Natural killer cell (primary cell): Measurements from ENCODE around the gene MAGEB17. TPM values are rescaled to one million over a fixed set of nuclear protein-coding genes. Genes with fewer than 3 reads are reported as not detected.
"Not testable (repeated sequence)": the region's sequence is repeated elsewhere in the genome, so short reads cannot be mapped to it uniquely, and the experiment has no call there.

ENCODE experiments used
- ATAC-seq, 3 donors: fragments of 150-1000 bp in 2 of 3; fragments of 200-7000 bp in 1 of 3; cut with Tn5 transposase; 1 replicate in 1 of 3; 2 replicates in 2 of 3; pipeline ENCODE4 v1.10.0; 2021; ENCODE audit warnings: mild to moderate bottlenecking in 2 of 3, moderate library complexity in 2 of 3
- DNase-seq, 2 donors: peaks; one replicate each; pipeline versions ENCODE4 v3.0.0 to v3.0.0-alpha.2; 2013 to 2021; ENCODE audit warnings: mixed read lengths in 1 of 2
- H3K27ac ChIP-seq: one replicate; pipeline ENCODE4 v1.5.1; 2013; ENCODE audit warnings: mild to moderate bottlenecking, low read length
- H3K27me3 ChIP-seq: one replicate; pipeline ENCODE4 v1.6.1; 2013; ENCODE audit warnings: low read length; ENCODE audit not compliant: control insufficient read depth, insufficient read depth
- H3K36me3 ChIP-seq: one replicate; pipeline ENCODE4 v1.6.1; 2013; ENCODE audit warnings: low read length; ENCODE audit not compliant: control insufficient read depth, insufficient read depth
- H3K4me1 ChIP-seq: one replicate; pipeline ENCODE4 v1.6.1; 2013; ENCODE audit warnings: low read length; ENCODE audit not compliant: control insufficient read depth, insufficient read depth
- H3K4me3 ChIP-seq: one replicate; pipeline ENCODE4 v1.5.1; 2013; ENCODE audit warnings: low read length
- H3K9me3 ChIP-seq: one replicate; pipeline ENCODE4 v1.6.1; 2013; ENCODE audit warnings: low read length; ENCODE audit not compliant: control insufficient read depth, insufficient read depth
- H3K27ac Mint-ChIP-seq, 2 donors: one replicate each; pipeline ENCODE4 v1.8.0; 2022; ENCODE audit warnings: mild to moderate bottlenecking in 2 of 2, mixed read lengths in 2 of 2, moderate library complexity in 1 of 2
- H3K27me3 Mint-ChIP-seq, 2 donors: one replicate each; pipeline ENCODE4 v1.8.0; 2022; ENCODE audit warnings: low read depth in 2 of 2, mixed read lengths in 2 of 2
- H3K36me3 Mint-ChIP-seq: one replicate; pipeline ENCODE4 v1.8.0; 2022; ENCODE audit warnings: mixed read lengths
- H3K4me1 Mint-ChIP-seq, 2 donors: one replicate each; pipeline ENCODE4 v1.8.0; 2022; ENCODE audit warnings: mixed read lengths in 2 of 2
- H3K4me3 Mint-ChIP-seq: one replicate; pipeline ENCODE4 v1.8.0; 2022; ENCODE audit warnings: mild to moderate bottlenecking, moderate library complexity, mixed read lengths
- H3K9me3 Mint-ChIP-seq, 2 donors: one replicate each; pipeline ENCODE4 v1.8.0; 2022; ENCODE audit warnings: mixed read lengths in 2 of 2
- CTCF ChIP-seq: fragments of 200-600 bp; IDR thresholded peaks from one replicate; pipeline ENCODE4 v1.8.0; 2022; ENCODE audit warnings: antibody characterized with exemption
- WGBS: methylation state at CpG from one replicate; pipeline ENCODE4 v1.1.7; 2013; ENCODE audit warnings: missing lambda C conversion rate; ENCODE audit not compliant: insufficient coverage; 5-methylcytosine and 5-hydroxymethylcytosine counted together
- intact Hi-C: fragments of 100-400 bp; cut with micrococcal nuclease; formaldehyde crosslinking; loops from one replicate; pipeline ENCODE4 v1.14.2; 2022
- total RNA-seq, 4 donors: library from RNA; stranded (reverse); fragments of 120-200 nt in 1 of 4; gene quantifications; one replicate each; pipeline versions ENCODE4 v1.2.3 to v1.2.4, GENCODE V29; 2013 to 2022

MAGEB17 gene
- total RNA-seq, 3 donors from 2014 or later (not counting 1 experiment from before 2014, with no cell fraction given): not detected

- 60% methylated on average over 1 of the region's 2 CpGs for WGBS
- H3K4me3 Mint-ChIP-seq: no peak overlapping the region
- Histone ChIP-seq H3K9me3 (no peaks in the 10 kb centered on the region), H3K27me3 (no peaks in the 10 kb centered on the region), H3K27ac (no peak overlapping the region), H3K4me1 (no peaks in the 10 kb centered on the region), H3K4me3 (no peak overlapping the region), H3K36me3 (no peaks in the 10 kb centered on the region)
- intact Hi-C loops: no loop called here
- ATAC-seq: no peak
- H3K4me1 Mint-ChIP-seq: no peaks in the 10 kb centered on the region
- no peaks in the 10 kb centered on the region for H3K9me3 Mint-ChIP-seq
- peaks cover 4 to 67% of the 10 kb centered on the region in 2 donors for H3K27me3 Mint-ChIP-seq
- TF ChIP-seq CTCF: no peak
- H3K36me3 Mint-ChIP-seq: no peaks in the 10 kb centered on the region
- DNase-seq: no peak
- H3K27ac Mint-ChIP-seq: no peak overlapping the region
These were observed 10.0 kb downstream of the MAGEB17 start for GRCh38 chrX:16177260-16177659.

GRCh38 chrX:16183843-16184242, 16.6 kb downstream of the MAGEB17 start:
- H3K9me3 Mint-ChIP-seq, H3K4me3 ChIP-seq, H3K27me3 ChIP-seq, H3K36me3 ChIP-seq, H3K9me3 ChIP-seq, DNase-seq, H3K4me1 ChIP-seq, H3K27ac Mint-ChIP-seq, H3K36me3 Mint-ChIP-seq, H3K4me1 Mint-ChIP-seq, H3K4me3 Mint-ChIP-seq, intact Hi-C loops, ATAC-seq, H3K27ac ChIP-seq: not testable (repeated sequence)
- H3K27me3 Mint-ChIP-seq: peaks cover 4 to 26% of the 10 kb centered on the region in 2 donors
- 89% methylated on average over 6 of the region's 10 CpGs for WGBS

- Histone ChIP-seq H3K4me1 (no peaks in the 10 kb centered on the region), H3K9me3 (no peaks in the 10 kb centered on the region), H3K36me3 (no peaks in the 10 kb centered on the region), H3K27me3 (no peaks in the 10 kb centered on the region), H3K27ac (no peak overlapping the region), H3K4me3 (no peak overlapping the region)
- Mint-ChIP-seq H3K4me1 (no peaks in the 10 kb centered on the region), H3K27me3 (peaks cover 0 to 15% of the 10 kb centered on the region in 2 donors), H3K4me3 (no peak overlapping the region), H3K27ac (no peak overlapping the region), H3K9me3 (no peaks in the 10 kb centered on the region), H3K36me3 (no peaks in the 10 kb centered on the region)
- peak in 1 of 3 donors; percentile 31 for ATAC-seq
- WGBS: 69% methylated on average over 2 of the region's 2 CpGs
- intact Hi-C loops: no loop called here
- no peak for TF ChIP-seq CTCF
- no peak for DNase-seq
These were observed 18.4 kb downstream of the MAGEB17 start for GRCh38 chrX:16185725-16186136.

GRCh38 chrX:16186380-16187007, 19.2 kb downstream of the MAGEB17 start:
- no peaks in the 10 kb centered on the region for H3K4me1 Mint-ChIP-seq
- WGBS: 93% methylated on average over 3 of the region's 3 CpGs
- no peak for TF ChIP-seq CTCF
- H3K36me3 Mint-ChIP-seq: no peaks in the 10 kb centered on the region
- H3K27me3 Mint-ChIP-seq: peaks cover 0 to 18% of the 10 kb centered on the region in 2 donors
- DNase-seq (no peak), ATAC-seq (no peak)
- H3K27me3 ChIP-seq: no peaks in the 10 kb centered on the region
- H3K27ac ChIP-seq: no peak overlapping the region
- no peak overlapping the region for H3K4me3 ChIP-seq
- no peak overlapping the region for H3K4me3 Mint-ChIP-seq
- H3K9me3 Mint-ChIP-seq: no peaks in the 10 kb centered on the region
- intact Hi-C loops: no loop called here
- no peaks in the 10 kb centered on the region for H3K4me1 ChIP-seq
- H3K27ac Mint-ChIP-seq: no peak overlapping the region
- H3K9me3 ChIP-seq: no peaks in the 10 kb centered on the region
- H3K36me3 ChIP-seq: no peaks in the 10 kb centered on the region
